ELF-1 (cell line): Measurements from ENCODE around the gene MGA.

ENCODE experiments used
- DNase-seq: peaks from one replicate; pipeline ENCODE4 v3.0.0-alpha.2; 2016; ENCODE audit warnings: low read depth, low spot score

MGA gene

DNA sequence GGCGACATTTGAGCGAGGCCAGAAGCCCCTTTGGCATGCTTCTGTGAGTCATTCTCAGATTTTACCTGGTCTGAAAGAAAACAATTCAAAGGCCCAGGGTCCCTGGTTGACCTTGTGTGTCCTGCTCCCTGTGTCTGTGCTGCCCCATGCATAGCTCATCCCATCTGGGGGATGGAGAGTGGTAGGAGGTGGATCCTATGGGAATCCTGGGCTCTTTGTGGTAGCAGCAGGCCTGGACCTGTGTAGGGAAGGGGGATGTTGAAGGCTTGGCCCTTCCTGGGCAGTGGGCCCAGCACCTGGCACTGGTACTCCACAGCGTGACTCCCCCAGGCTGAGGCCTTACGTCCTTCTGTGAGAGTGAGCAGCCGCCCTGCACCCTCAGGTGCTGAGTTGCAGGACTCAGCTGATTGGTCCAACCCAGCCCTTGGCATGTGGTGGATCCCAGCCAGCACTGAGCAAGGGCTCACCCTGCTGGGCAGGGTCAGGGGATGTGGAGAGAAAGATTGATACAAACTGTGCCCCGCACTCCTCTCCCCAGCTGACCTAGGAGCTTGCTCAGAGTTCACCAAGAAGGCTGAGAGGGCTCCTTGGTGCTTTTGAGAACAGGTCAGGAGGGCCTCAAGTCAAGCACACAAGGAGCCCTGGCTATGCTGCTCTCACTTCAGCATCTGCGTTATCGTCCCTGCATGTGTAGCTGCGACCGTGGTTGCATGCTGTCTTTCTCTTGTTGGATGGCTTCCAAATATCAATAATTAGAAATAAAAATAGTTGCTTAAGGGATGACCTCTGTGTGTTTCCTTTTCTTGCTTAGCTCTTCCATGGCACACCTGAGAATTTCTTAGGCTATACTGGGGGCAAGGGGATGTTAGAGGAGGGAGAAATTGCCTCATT lies 146.3 kb downstream of the MGA start:
- peak; percentile 69 for DNase-seq

DNA sequence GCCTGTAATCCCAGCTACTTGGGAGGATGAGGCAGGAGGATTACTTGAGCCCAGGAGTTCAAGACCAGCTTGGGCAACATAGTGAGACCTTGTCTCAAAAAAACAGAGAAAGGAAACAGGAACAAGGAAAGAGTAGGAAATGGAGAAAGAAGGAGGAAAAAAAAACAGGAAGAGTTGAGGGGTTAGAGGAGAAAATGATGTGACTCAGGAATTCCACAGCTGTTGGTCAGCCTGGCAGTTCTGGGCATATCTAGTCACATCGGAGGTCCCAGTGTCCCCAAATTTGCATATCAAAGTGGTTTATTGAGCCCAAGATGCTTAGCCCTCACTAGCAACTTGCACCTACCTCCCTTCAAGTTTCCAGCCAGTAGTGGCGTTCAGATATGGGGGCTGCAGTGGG lies 148.9 kb downstream of the MGA start:
- no peak for DNase-seq

GRCh38 chr15:41809526-41810220 lies 149.5 kb downstream of the MGA start:
- DNase-seq = no peak

GRCh38 chr15:41810651-41811431 lies 150.6 kb downstream of the MGA start:
- no peak for DNase-seq

- peak; percentile 88 for DNase-seq
These were observed 151.4 kb downstream of the MGA start for GRCh38 chr15:41811432-41812195.

GRCh38 chr15:41812820-41813375 lies 152.7 kb downstream of the MGA start:
- no peak for DNase-seq

DNA sequence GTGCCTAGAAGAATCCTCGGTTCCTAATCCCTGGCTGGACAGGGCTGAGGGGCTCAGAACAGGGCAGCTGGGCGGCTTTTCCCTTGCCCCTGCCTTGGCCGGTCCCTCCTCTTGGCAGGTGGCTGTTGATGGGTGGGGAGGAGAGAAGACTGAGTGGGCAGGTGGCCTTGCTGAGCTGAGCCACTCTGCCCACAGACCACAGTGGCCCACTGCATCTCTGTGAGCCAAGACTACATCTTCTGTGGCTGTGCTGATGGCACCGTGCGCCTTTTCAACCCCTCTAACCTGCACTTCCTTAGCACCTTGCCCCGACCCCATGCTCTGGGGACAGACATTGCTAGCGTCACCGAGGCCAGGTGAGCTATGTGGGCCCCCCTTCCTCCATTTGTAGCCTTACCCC lies 153.2 kb downstream of the MGA start:
- no peak for DNase-seq

DNA sequence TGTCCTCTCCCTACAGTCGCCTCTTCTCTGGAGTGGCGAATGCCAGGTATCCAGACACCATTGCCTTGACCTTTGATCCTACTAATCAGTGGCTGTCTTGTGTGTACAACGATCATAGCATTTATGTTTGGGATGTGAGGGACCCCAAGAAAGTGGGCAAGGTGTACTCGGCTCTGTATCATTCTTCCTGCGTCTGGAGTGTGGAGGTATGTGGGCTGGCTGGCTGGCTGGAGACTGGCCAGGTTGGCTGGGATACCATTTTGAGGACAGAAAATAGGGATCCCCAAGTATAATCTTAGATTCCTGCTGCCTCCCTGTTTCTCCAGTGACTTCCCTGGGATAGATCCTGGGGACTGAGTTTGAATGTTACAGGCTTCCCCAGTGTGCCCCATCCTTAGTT lies 154.3 kb downstream of the MGA start:
- no peak for DNase-seq

DNA sequence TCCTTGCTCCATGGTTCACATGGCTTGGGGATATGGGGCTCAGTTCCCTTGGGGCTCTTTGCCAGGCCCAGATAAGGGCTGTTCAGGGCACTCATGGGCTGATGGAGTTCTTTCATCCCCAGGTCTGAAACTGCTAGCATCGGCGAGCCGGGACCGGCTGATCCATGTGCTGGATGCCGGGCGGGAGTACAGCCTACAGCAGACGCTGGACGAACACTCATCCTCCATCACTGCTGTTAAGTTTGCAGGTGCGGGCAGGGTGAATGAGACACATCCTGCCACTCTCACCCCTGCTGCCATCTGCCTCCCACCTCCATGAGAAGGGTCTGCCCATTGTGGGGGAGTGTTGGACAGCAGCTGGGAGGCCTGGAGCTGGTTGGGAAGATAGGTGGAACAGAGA lies 156.6 kb downstream of the MGA start:
- no peak for DNase-seq

GRCh38 chr15:41817327-41817726 lies 157.1 kb downstream of the MGA start:
- DNase-seq = no peak

- no peak for DNase-seq
These were observed 157.6 kb downstream of the MGA start for GRCh38 chr15:41817781-41818180.

GRCh38 chr15:41819455-41820050 lies 159.3 kb downstream of the MGA start:
- DNase-seq = no peak

- no peak for DNase-seq
These were observed 160.7 kb downstream of the MGA start for GRCh38 chr15:41820791-41821423.

- DNase-seq = no peak
These were observed 161.6 kb downstream of the MGA start for GRCh38 chr15:41821831-41822230.

DNA sequence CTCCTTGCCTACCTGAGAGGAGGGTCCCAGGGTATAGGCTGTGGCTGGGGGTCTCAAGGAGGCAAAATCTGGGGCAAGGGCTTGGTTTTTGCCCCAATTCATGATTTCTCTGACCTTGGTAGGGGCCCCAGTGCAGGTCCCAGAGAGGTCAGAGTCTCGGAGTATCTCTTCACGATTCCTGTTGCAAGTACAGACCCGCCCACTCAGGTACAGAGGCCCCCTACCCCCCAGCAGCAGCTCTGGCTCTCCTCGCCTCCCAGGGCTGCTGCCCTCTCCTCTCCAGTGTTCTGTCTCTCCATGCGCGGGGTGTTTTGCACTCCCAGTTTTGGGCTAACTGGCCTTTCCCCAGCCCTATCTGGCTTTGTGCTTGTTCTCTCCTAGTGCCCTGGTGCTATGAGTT lies 162.3 kb downstream of the MGA start:
- no peak for DNase-seq
